IMR-90 (cell line): ENCODE measurements around the gene TMEM9. TPM values are rescaled to one million over a fixed set of nuclear protein-coding genes. Genes with fewer than 3 reads are reported as not detected.

Source experiments
- ATAC-seq: fragments of 200-7000 bp; cut with Tn5 transposase; 2 replicates; pipeline ENCODE4 v1.9.1; 2020; ENCODE audit warnings: low read depth, mild to moderate bottlenecking, moderate library complexity
- BruUV-seq: library from RNA; stranded (reverse); fragments of 400-500 nt; replicated peaks from 2 replicates; lab custom pipeline; 2021; lab: Mats Ljungman, UMichigan
- CTCF ChIA-PET: fragments of 300-600 bp; formaldehyde crosslinking; extraction: SDS; loops from one replicate; lab custom pipeline; 2021; ENCODE audit warnings: antibody characterized with exemption; lab: Yijun Ruan, JAX
- POLR2A ChIA-PET: fragments of 300-600 bp; sonication (Branson Sonifier 250); formaldehyde crosslinking; loops from one replicate; lab custom pipeline; 2022; ENCODE audit warnings: antibody characterized with exemption; ENCODE audit not compliant: unreplicated experiment; lab: Charles Lee
- DNase-seq: peaks from one replicate; pipeline ENCODE4 v3.0.0; 2013
- H2AFZ ChIP-seq: replicated peaks from 2 replicates; pipeline ENCODE3; 2013; ENCODE audit warnings: low read length, mild to moderate bottlenecking; ENCODE audit not compliant: poor library complexity
- H2AK5ac ChIP-seq: 2 replicates; pipeline ENCODE4 v1.6.1; 2013; ENCODE audit warnings: low read depth, low read length, inconsistent platforms
- H2AK9ac ChIP-seq: replicated peaks from 2 replicates; pipeline ENCODE3; 2013; ENCODE audit warnings: mild to moderate bottlenecking, low read depth, low read length, moderate library complexity; ENCODE audit not compliant: poor library complexity
- H2BK120ac ChIP-seq: 2 replicates; pipeline ENCODE4 v1.6.1; 2013; ENCODE audit warnings: low read depth, low read length, inconsistent platforms
- H2BK15ac ChIP-seq: 3 replicates; pipeline ENCODE4 v1.6.1; 2013; ENCODE audit warnings: low read depth, low read length, inconsistent platforms
- H2BK20ac ChIP-seq: 2 replicates; pipeline ENCODE4 v1.6.1; 2013; ENCODE audit warnings: low read depth, mild to moderate bottlenecking, inconsistent platforms, low read length, moderate library complexity
- H2BK5ac ChIP-seq: 2 replicates; pipeline ENCODE4 v1.6.1; 2013; ENCODE audit warnings: mild to moderate bottlenecking, low read depth, low read length, inconsistent platforms; ENCODE audit not compliant: poor library complexity, severe bottlenecking
- H3K14ac ChIP-seq: replicated peaks from 2 replicates; pipeline ENCODE4 v1.6.1; 2013; ENCODE audit warnings: low read depth, low read length, inconsistent platforms
- H3K18ac ChIP-seq: 2 replicates; pipeline ENCODE4 v1.6.1; 2013; ENCODE audit warnings: low read depth, low read length, control low read depth
- H3K23ac ChIP-seq: 2 replicates; pipeline ENCODE4 v1.6.1; 2013; ENCODE audit warnings: low read depth, low read length, inconsistent platforms
- H3K27ac ChIP-seq: 2 replicates; pipeline ENCODE4 v1.5.1; 2013; ENCODE audit warnings: mild to moderate bottlenecking, control low read depth, low read length; ENCODE audit not compliant: insufficient read depth
- H3K27me3 ChIP-seq: 2 replicates; pipeline ENCODE4 v1.6.1; 2013; ENCODE audit warnings: low read length; ENCODE audit not compliant: control insufficient read depth, insufficient read depth
- H3K36me3 ChIP-seq: 2 replicates; pipeline ENCODE4 v1.6.1; 2013; ENCODE audit warnings: low read length, mixed read lengths; ENCODE audit not compliant: control insufficient read depth, insufficient read depth
- H3K4ac ChIP-seq: 2 replicates; pipeline ENCODE4 v1.6.1; 2013; ENCODE audit warnings: low read depth, low read length, inconsistent platforms
- H3K4me1 ChIP-seq: 2 replicates; pipeline ENCODE4 v1.6.1; 2013; ENCODE audit warnings: low read length, mixed read lengths; ENCODE audit not compliant: control insufficient read depth, insufficient read depth
- H3K4me2 ChIP-seq: 2 replicates; pipeline ENCODE4 v1.6.1; 2013; ENCODE audit warnings: low read depth, mild to moderate bottlenecking, control low read depth, low read length, moderate library complexity
- H3K4me3 ChIP-seq: 2 replicates; pipeline ENCODE4 v1.5.1; 2013; ENCODE audit warnings: low read depth, mild to moderate bottlenecking, control low read depth, low read length, moderate library complexity; ENCODE audit not compliant: insufficient read depth
- H3K56ac ChIP-seq: 2 replicates; pipeline ENCODE4 v1.6.1; 2013; ENCODE audit warnings: low read length, inconsistent platforms; ENCODE audit not compliant: insufficient read depth; ENCODE audit errors: extremely low read depth
- H3K79me1 ChIP-seq, 2 experiments: 2 replicates each; pipeline ENCODE4 v1.6.1; 2013; ENCODE audit warnings: low read length in 2 of 2, inconsistent platforms in 1 of 2, low read depth in 1 of 2
- H3K9ac ChIP-seq: 2 replicates; pipeline ENCODE4 v1.6.1; 2013; ENCODE audit warnings: low read depth, low read length, control low read depth
- H3K9me1 ChIP-seq: 2 replicates; pipeline ENCODE4 v1.6.1; 2013; ENCODE audit warnings: low read length, inconsistent platforms; ENCODE audit not compliant: insufficient read depth
- H3K9me3 ChIP-seq: 2 replicates; pipeline ENCODE4 v1.6.1; 2013; ENCODE audit warnings: low read length; ENCODE audit not compliant: control insufficient read depth, insufficient read depth
- H4K20me1 ChIP-seq: 2 replicates; pipeline ENCODE4 v1.6.1; 2013; ENCODE audit warnings: low read length, inconsistent platforms; ENCODE audit not compliant: insufficient read depth
- H4K5ac ChIP-seq: 2 replicates; pipeline ENCODE4 v1.6.1; 2013; ENCODE audit warnings: mild to moderate bottlenecking, low read depth, low read length, control low read depth
- H4K8ac ChIP-seq, 2 experiments: 2 replicates each; pipeline ENCODE4 v1.6.1; 2013; ENCODE audit warnings: low read depth in 2 of 2, low read length in 2 of 2, control low read depth in 1 of 2, inconsistent platforms in 1 of 2
- H4K91ac ChIP-seq: 2 replicates; pipeline ENCODE4 v1.6.1; 2013; ENCODE audit warnings: low read depth, low read length, inconsistent platforms; ENCODE audit not compliant: insufficient read depth
- BHLHE40 ChIP-seq: fragments of 150-350 bp; IDR thresholded peaks from 2 replicates; pipeline ENCODE4 v1.6.1; 2016; ENCODE audit warnings: mild to moderate bottlenecking, low read depth, low read length
- CEBPB ChIP-seq: IDR thresholded peaks from 2 replicates; pipeline ENCODE4 v1.6.1; 2012; ENCODE audit warnings: low read depth, low read length, improper control_type of control experiment
- CHD1 ChIP-seq: IDR thresholded peaks from 2 replicates; pipeline ENCODE4 v1.6.1; 2012; ENCODE audit warnings: low read depth, low read length, improper control_type of control experiment
- FOS ChIP-seq: fragments of 150-350 bp; IDR thresholded peaks from 2 replicates; pipeline ENCODE4 v1.6.1; 2016; ENCODE audit warnings: low read depth, low read length
- MAFK ChIP-seq: IDR thresholded peaks from 2 replicates; pipeline ENCODE4 v1.6.1; 2012; ENCODE audit warnings: low read depth, low read length, improper control_type of control experiment
- MAZ ChIP-seq: IDR thresholded peaks from 2 replicates; pipeline ENCODE4 v1.6.1; 2012; ENCODE audit warnings: low read depth, mild to moderate bottlenecking, low read length, improper control_type of control experiment, moderate library complexity, borderline replicate concordance
- MXI1 ChIP-seq: IDR thresholded peaks from 2 replicates; pipeline ENCODE4 v1.6.1; 2012; ENCODE audit warnings: low read depth, mild to moderate bottlenecking, low read length, moderate library complexity, borderline replicate concordance
- NFE2L2 ChIP-seq: fragments of 150-350 bp; IDR thresholded peaks from 2 replicates; pipeline ENCODE4 v1.6.1; 2016; ENCODE audit warnings: low read depth, mild to moderate bottlenecking, low read length
- POLR2A ChIP-seq: IDR thresholded peaks from 2 replicates; pipeline ENCODE4 v1.6.1; 2012; ENCODE audit warnings: mild to moderate bottlenecking, low read depth, low read length
- RAD21 ChIP-seq: IDR thresholded peaks from 2 replicates; pipeline ENCODE4 v1.6.1; 2012; ENCODE audit warnings: low read length, improper control_type of control experiment
- RCOR1 ChIP-seq: IDR thresholded peaks from 2 replicates; pipeline ENCODE4 v1.6.1; 2012; ENCODE audit warnings: mild to moderate bottlenecking, low read length, improper control_type of control experiment; ENCODE audit not compliant: insufficient replicate concordance
- RFX5 ChIP-seq: IDR thresholded peaks from 2 replicates; pipeline ENCODE4 v1.8.0; 2012; ENCODE audit warnings: low read depth, mild to moderate bottlenecking, low read length, moderate library complexity
- SMC3 ChIP-seq: fragments of 150-350 bp; IDR thresholded peaks from 2 replicates; pipeline ENCODE4 v1.6.1; 2016; ENCODE audit warnings: low read depth, mild to moderate bottlenecking, antibody characterized with exemption, low read length, moderate library complexity
- WGBS, 2 experiments: methylation state at CpG; one replicate each; pipeline versions ENCODE4 v1.1.5 to v1.1.7; 2013; ENCODE audit warnings: missing lambda C conversion rate in 2 of 2; ENCODE audit not compliant: insufficient read length in 1 of 2; ENCODE audit errors: extremely low coverage in 2 of 2; 5-methylcytosine and 5-hydroxymethylcytosine counted together
- dilution Hi-C: fragments of 300-500 bp; cut with HindIII; formaldehyde crosslinking; loops from one replicate; pipeline ENCODE4 v1.14.3; 2018; ENCODE audit warnings: low sequenced_read_pairs; ENCODE audit not compliant: unreplicated experiment
- in situ Hi-C: fragments of 300-500 bp; cut with MboI; formaldehyde crosslinking; loops from 3 replicates; pipeline ENCODE4 v1.14.3; 2019; ENCODE audit warnings: low sequenced_read_pairs, inconsistent platforms, mixed read lengths
- intact Hi-C: fragments of 100-400 bp; cut with micrococcal nuclease; formaldehyde crosslinking; loops from 2 replicates; pipeline ENCODE4 v1.10.0; 2022
- polyA plus RNA-seq, 3 experiments: library from polyadenylated mRNA; depleted of rRNA; stranded (reverse); fragments of >200 nt; gene quantifications; 2 replicates each; pipeline ENCODE4 v1.2.3, GENCODE V29; 2012; ENCODE audit warnings: low replicate concordance in 1 of 3
- total RNA-seq: library from RNA; depleted of rRNA; stranded (reverse); fragments of >200 nt; gene quantifications from 2 replicates; pipeline ENCODE4 v1.2.3, GENCODE V29; 2012
- TF ChIP-seq, protein P1 (sequence below): fragments of 150-350 bp; IDR thresholded peaks from 2 replicates; pipeline ENCODE4 v1.6.1; 2016; ENCODE audit warnings: low read depth, mild to moderate bottlenecking, low read length, moderate library complexity, borderline replicate concordance
- TF ChIP-seq, protein P2 (sequence below): conservative IDR thresholded peaks from 2 replicates; pipeline ENCODE4 v1.5.1; 2012; ENCODE audit warnings: mild to moderate bottlenecking, low read depth, low read length, improper control_type of control experiment
- TF ChIP-seq, protein P3 (sequence below): fragments of 150-350 bp; IDR thresholded peaks from 2 replicates; pipeline ENCODE4 v1.6.1; 2017; ENCODE audit warnings: mild to moderate bottlenecking, antibody characterized with exemption, low read length, low read depth

Gene TMEM9
- total and polyA plus RNA-seq, 2 of the 4 experiments (the other 2 are of a cell fraction): 76.7 to 107 TPM

- POLR2A ChIA-PET: no interaction called here
- dilution Hi-C loops: no loop called here
Measured at GRCh38 chr1:201194046-201194445, 39.8 kb upstream of the TMEM9 start.

More at GRCh38 chr1:201194046-201194445, 39.8 kb upstream of the TMEM9 start:
- no peak overlapping the region for H2AK9ac ChIP-seq
- H3K79me1 ChIP-seq: no peaks in the 10 kb centered on the region
- no peak overlapping the region for H4K91ac ChIP-seq
- no peak overlapping the region for H2AFZ ChIP-seq
- no peak overlapping the region for H3K4me2 ChIP-seq
- no peak overlapping the region for H4K5ac ChIP-seq
- H3K4ac ChIP-seq: no peak overlapping the region
- H3K36me3 ChIP-seq: no peaks in the 10 kb centered on the region
- H3K9ac ChIP-seq: no peak overlapping the region
- H2BK20ac ChIP-seq: no peak overlapping the region
- no peak overlapping the region for H2BK120ac ChIP-seq
- no peak overlapping the region for H3K56ac ChIP-seq
- in situ Hi-C loops: no loop called here
- intact Hi-C loops: no loop called here
- H4K20me1 ChIP-seq: no peaks in the 10 kb centered on the region
- H3K4me1 ChIP-seq: 0 out of 2 replicates have a peak, but pooled peaks cover 1% of the 10 kb centered on the region
- H3K4me3 ChIP-seq: no peak overlapping the region
- no peak overlapping the region for H2BK5ac ChIP-seq
- H3K18ac ChIP-seq: no peak overlapping the region
- TF ChIP-seq MAZ: no peak
- TF ChIP-seq POLR2A: no peak
- no peak for TF ChIP-seq RAD21
- no peak for TF ChIP-seq SMC3
- no peak for TF ChIP-seq NFE2L2
- TF ChIP-seq, protein P1, sequence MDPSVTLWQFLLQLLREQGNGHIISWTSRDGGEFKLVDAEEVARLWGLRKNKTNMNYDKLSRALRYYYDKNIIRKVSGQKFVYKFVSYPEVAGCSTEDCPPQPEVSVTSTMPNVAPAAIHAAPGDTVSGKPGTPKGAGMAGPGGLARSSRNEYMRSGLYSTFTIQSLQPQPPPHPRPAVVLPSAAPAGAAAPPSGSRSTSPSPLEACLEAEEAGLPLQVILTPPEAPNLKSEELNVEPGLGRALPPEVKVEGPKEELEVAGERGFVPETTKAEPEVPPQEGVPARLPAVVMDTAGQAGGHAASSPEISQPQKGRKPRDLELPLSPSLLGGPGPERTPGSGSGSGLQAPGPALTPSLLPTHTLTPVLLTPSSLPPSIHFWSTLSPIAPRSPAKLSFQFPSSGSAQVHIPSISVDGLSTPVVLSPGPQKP: no peak
- TF ChIP-seq FOS: no peak
- no peak for TF ChIP-seq MXI1
- TF ChIP-seq RFX5: no peak
- TF ChIP-seq MAFK: no peak
- TF ChIP-seq RCOR1: no peak
- TF ChIP-seq, protein P2, sequence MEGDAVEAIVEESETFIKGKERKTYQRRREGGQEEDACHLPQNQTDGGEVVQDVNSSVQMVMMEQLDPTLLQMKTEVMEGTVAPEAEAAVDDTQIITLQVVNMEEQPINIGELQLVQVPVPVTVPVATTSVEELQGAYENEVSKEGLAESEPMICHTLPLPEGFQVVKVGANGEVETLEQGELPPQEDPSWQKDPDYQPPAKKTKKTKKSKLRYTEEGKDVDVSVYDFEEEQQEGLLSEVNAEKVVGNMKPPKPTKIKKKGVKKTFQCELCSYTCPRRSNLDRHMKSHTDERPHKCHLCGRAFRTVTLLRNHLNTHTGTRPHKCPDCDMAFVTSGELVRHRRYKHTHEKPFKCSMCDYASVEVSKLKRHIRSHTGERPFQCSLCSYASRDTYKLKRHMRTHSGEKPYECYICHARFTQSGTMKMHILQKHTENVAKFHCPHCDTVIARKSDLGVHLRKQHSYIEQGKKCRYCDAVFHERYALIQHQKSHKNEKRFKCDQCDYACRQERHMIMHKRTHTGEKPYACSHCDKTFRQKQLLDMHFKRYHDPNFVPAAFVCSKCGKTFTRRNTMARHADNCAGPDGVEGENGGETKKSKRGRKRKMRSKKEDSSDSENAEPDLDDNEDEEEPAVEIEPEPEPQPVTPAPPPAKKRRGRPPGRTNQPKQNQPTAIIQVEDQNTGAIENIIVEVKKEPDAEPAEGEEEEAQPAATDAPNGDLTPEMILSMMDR: no peak
- TF ChIP-seq CHD1: no peak
- TF ChIP-seq, protein P3, sequence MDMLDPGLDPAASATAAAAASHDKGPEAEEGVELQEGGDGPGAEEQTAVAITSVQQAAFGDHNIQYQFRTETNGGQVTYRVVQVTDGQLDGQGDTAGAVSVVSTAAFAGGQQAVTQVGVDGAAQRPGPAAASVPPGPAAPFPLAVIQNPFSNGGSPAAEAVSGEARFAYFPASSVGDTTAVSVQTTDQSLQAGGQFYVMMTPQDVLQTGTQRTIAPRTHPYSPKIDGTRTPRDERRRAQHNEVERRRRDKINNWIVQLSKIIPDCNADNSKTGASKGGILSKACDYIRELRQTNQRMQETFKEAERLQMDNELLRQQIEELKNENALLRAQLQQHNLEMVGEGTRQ: no peak
- no peak for TF ChIP-seq BHLHE40
- no peak for TF ChIP-seq CEBPB
- H3K9me3 ChIP-seq: no peaks in the 10 kb centered on the region
- ATAC-seq (no peak), DNase-seq (no peak)
- H2AK5ac ChIP-seq: no peak overlapping the region
- BruUV-seq: no TSS peak
- H3K23ac ChIP-seq: no peak overlapping the region
- CTCF ChIA-PET: no interaction called here
- H3K9me1 ChIP-seq: peaks cover 5% of the 10 kb centered on the region
- H3K27me3 ChIP-seq: peaks cover 5% of the 10 kb centered on the region; the same call in 1 of the 2 replicates
- H2BK15ac ChIP-seq: no peak overlapping the region
- no CpG with 5 or more reads among the region's 6 CpGs for WGBS, 2 experiments
- no peak overlapping the region for H4K8ac ChIP-seq
- H3K14ac ChIP-seq: no peak overlapping the region
- no peak overlapping the region for H3K27ac ChIP-seq
